ENCODE measurements around the gene STAT6. TPM values are rescaled to one million over a fixed set of nuclear protein-coding genes. Genes with fewer than 3 reads are reported as not detected.

The STAT6 gene
- total RNA-seq, 1 experiment from 2014 or later, result 44.4 TPM

DNA sequence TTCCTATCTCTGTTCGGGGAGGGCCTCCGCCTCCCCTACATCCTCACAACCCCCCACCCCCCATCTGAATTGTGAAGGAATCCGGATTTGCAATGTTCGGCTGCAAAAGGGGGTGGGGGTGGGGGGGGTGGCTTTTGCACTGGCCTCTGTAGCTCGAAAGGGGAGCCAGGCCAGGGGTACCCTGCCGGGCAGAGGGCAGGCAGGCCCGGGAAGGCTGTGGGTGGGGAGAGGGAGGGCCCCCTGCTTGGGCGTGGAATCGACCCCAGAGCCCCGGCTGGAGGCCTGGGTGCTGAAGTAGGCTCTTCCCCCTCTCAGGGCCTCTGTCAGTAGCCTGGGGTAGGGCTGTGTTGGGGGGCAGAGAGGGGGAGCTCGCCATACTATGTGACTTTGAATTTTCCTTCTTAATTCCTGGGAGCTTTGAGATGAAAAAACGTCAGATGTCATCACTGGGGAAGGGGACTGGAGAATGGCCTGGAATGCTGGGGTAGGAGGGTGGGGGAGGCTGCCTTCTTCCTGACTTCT, 18.2 kb upstream of the STAT6 start:
- Mint-ChIP-seq H3K4me3 (peak overlapping the region; percentile 86 to 91), H3K36me3 (ENCODE audit: insufficient read depth in 1 of 3, low read depth in 3 of 3) (peaks cover 0 to 8% (median 3%) of the 10 kb centered on the region in 3 experiments; a peak in 4 of 7 replicates), H3K27me3 (ENCODE audit: low read depth) (no peaks in the 10 kb centered on the region; the same call in 1 of the 2 replicates), H3K27ac (peak overlapping the region; percentile 76 to 97 (median 77); a peak in 5 of 7 replicates), H3K4me1 (peaks cover 58 to 66% of the 10 kb centered on the region in 2 experiments), H3K9me3 (peaks cover 0 to under 1% of the 10 kb centered on the region in 2 experiments; a peak in 1 of 5 replicates)
- no peak overlapping the region for H2BK12ac ChIP-seq (ENCODE audit: insufficient read length, low read depth, low read length)
- no CpG with 5 or more reads among the region's 12 CpGs for WGBS (ENCODE audit: extremely low coverage, insufficient read length, low lambda C conversion rate)
- peaks cover 23% of the 10 kb centered on the region; the same call in 1 of the 2 replicates for H3K79me2 ChIP-seq (ENCODE audit: insufficient read depth, low read length)
- peak overlapping the region; percentile 56 for H3K4me2 ChIP-seq (ENCODE audit: insufficient read depth, insufficient read length, low read length)
- H2AFZ ChIP-seq (ENCODE audit: low read length), result no peak overlapping the region
- H2AK5ac ChIP-seq (ENCODE audit: insufficient read length, low read length), result no peak overlapping the region
- TF ChIP-seq, protein P1, sequence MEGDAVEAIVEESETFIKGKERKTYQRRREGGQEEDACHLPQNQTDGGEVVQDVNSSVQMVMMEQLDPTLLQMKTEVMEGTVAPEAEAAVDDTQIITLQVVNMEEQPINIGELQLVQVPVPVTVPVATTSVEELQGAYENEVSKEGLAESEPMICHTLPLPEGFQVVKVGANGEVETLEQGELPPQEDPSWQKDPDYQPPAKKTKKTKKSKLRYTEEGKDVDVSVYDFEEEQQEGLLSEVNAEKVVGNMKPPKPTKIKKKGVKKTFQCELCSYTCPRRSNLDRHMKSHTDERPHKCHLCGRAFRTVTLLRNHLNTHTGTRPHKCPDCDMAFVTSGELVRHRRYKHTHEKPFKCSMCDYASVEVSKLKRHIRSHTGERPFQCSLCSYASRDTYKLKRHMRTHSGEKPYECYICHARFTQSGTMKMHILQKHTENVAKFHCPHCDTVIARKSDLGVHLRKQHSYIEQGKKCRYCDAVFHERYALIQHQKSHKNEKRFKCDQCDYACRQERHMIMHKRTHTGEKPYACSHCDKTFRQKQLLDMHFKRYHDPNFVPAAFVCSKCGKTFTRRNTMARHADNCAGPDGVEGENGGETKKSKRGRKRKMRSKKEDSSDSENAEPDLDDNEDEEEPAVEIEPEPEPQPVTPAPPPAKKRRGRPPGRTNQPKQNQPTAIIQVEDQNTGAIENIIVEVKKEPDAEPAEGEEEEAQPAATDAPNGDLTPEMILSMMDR (conservative IDR thresholded peaks at IDR 0.05), result no peak
- H2BK120ac ChIP-seq (ENCODE audit: low read depth, low read length, poor library complexity, severe bottlenecking), result no peak overlapping the region
- no peak overlapping the region for H3T11ph ChIP-seq (ENCODE audit: low read length)
- H2BK20ac ChIP-seq (ENCODE audit: low read depth, low read length, poor library complexity, severe bottlenecking), result no peak overlapping the region
- no peak overlapping the region for H3K27ac ChIP-seq (ENCODE audit: insufficient read length, low read depth, low read length)
- H3K18ac ChIP-seq (ENCODE audit: insufficient read length, low read depth, low read length), result no peak overlapping the region
- no peak overlapping the region for H2BK5ac ChIP-seq (ENCODE audit: insufficient read length, low read length)
- peaks cover 7% of the 10 kb centered on the region for H3K23me2 ChIP-seq (ENCODE audit: insufficient read length, low read depth, low read length, poor library complexity, severe bottlenecking)
- peak overlapping the region; percentile 35 for H3K9ac ChIP-seq (ENCODE audit: extremely low read depth, insufficient read length, low read length)
- no peak overlapping the region for H3K56ac ChIP-seq (ENCODE audit: insufficient read length, low read depth, low read length)
- H2BK15ac ChIP-seq (ENCODE audit: low read depth, low read length), result no peak overlapping the region
- no peaks in the 10 kb centered on the region for H3K9me3 ChIP-seq (ENCODE audit: control insufficient read depth, low read depth, low read length)
- no peak overlapping the region for H4K91ac ChIP-seq (ENCODE audit: insufficient read length, low read depth, low read length)
- H4K8ac ChIP-seq (replicated peaks; ENCODE audit: insufficient read length, low read depth, low read length), result no peak overlapping the region
- H4K20me1 ChIP-seq (ENCODE audit: control insufficient read depth, insufficient read depth, insufficient read length), result no peaks in the 10 kb centered on the region
- H3K4me1 ChIP-seq (ENCODE audit: insufficient read depth, low read length), result peaks cover 29% of the 10 kb centered on the region
- H3K79me1 ChIP-seq (ENCODE audit: insufficient read depth, low read depth, low read length, poor library complexity, severe bottlenecking), result peaks cover 11% of the 10 kb centered on the region
- H3K27me3 ChIP-seq (ENCODE audit: insufficient read depth, low read length), result no peaks in the 10 kb centered on the region
- DNase-seq, result peak; percentile 60
- no peak overlapping the region for H3K14ac ChIP-seq (ENCODE audit: insufficient read depth, low read length)
- H3K23ac ChIP-seq (ENCODE audit: insufficient read length, low read depth, low read length), result no peak overlapping the region
- H3K4ac ChIP-seq (ENCODE audit: low read depth, low read length), result no peak overlapping the region
- no peak overlapping the region for H4K5ac ChIP-seq (ENCODE audit: insufficient read length, low read depth, low read length)
